NB4 (cell line): Measurements from ENCODE around the gene UBAP1L.

Experiments
- DNase-seq: peaks from one replicate; pipeline ENCODE4 v3.0.0; 2010; ENCODE audit warnings: low read depth
- H3K4me3 ChIP-seq: one replicate; pipeline ENCODE4 v1.5.1; 2011; ENCODE audit warnings: mild to moderate bottlenecking, low read depth, low read length, moderate library complexity
- MYC ChIP-seq: IDR thresholded peaks from 2 replicates; pipeline ENCODE4 v1.6.1; 2011; ENCODE audit warnings: low read depth, low read length
- POLR2A ChIP-seq: IDR thresholded peaks from 2 replicates; pipeline ENCODE4 v1.6.1; 2011; ENCODE audit warnings: mild to moderate bottlenecking; ENCODE audit not compliant: insufficient read length; ENCODE audit errors: extremely low read depth
- TF ChIP-seq, protein P1 (sequence below): IDR thresholded peaks from 2 replicates; pipeline ENCODE4 v1.6.1; 2011; ENCODE audit warnings: low read depth, low read length
- TF ChIP-seq, protein P2 (sequence below): IDR thresholded peaks from one replicate; pipeline ENCODE4 v1.5.1; 2012; ENCODE audit warnings: low read depth, low read length

The UBAP1L gene

DNA sequence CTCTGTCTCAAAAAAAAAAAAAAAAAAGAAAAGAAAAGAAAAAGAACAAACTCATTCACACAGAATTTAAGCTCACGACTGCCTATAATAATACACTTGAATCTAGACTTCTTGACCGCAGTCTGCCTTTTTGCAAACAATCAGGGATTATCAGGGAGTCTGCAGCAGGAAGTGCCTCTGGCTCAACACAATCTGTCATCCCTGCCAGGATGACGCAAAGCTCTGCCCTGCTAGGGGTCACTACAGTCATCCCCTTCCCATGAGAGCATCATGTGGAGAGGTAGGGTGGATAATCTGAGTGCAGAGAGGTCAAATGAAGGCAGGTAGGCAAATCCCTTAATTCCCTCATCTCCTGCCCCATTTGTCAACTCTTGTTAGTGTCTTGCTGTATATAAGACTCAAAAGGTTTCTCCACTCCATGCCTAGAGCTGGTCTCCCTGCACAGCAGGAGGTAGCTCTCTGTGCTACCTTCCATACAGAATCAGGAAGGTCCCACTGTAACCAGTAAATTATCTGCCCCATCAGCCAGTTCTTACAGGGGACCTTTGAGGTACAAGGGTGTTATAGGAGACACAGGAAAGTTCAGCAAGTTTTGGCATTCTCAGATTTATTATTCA is 4.2 kb downstream of the UBAP1L start:
- H3K4me3 ChIP-seq, result no peak overlapping the region
- TF ChIP-seq POLR2A (no peak), MYC (no peak)
- TF ChIP-seq, protein P1, sequence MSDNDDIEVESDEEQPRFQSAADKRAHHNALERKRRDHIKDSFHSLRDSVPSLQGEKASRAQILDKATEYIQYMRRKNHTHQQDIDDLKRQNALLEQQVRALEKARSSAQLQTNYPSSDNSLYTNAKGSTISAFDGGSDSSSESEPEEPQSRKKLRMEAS, result no peak
- TF ChIP-seq, protein P2, sequence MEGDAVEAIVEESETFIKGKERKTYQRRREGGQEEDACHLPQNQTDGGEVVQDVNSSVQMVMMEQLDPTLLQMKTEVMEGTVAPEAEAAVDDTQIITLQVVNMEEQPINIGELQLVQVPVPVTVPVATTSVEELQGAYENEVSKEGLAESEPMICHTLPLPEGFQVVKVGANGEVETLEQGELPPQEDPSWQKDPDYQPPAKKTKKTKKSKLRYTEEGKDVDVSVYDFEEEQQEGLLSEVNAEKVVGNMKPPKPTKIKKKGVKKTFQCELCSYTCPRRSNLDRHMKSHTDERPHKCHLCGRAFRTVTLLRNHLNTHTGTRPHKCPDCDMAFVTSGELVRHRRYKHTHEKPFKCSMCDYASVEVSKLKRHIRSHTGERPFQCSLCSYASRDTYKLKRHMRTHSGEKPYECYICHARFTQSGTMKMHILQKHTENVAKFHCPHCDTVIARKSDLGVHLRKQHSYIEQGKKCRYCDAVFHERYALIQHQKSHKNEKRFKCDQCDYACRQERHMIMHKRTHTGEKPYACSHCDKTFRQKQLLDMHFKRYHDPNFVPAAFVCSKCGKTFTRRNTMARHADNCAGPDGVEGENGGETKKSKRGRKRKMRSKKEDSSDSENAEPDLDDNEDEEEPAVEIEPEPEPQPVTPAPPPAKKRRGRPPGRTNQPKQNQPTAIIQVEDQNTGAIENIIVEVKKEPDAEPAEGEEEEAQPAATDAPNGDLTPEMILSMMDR, result no peak
- DNase-seq, result peak; percentile 34

DNA sequence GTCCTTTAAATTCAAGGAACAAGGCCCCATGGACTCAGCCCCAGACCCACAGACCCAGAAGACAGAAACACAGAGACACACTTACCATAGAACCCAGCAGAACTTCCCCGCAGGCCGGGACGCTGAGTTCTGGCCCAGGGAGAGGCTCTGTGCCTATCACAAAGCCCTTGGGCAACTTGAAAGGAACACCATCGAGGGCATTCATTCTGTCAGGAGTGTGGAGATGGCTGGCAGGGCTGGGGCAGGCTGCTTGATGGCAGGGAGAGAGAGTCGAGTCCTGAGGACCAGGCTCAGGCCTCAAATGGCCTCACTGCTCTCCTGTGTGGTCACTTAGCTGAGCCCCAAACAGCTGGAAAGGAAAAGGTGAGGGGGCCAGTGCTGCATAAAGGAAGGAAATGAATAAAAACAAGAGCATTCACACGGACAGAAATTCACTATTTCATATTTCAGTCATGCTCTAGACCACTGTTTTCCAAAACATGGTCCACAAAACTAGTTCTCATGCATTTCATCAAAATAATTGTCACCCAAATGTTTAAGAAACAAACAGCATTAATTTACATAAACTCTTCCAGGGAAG is 8.9 kb downstream of the UBAP1L start:
- TF ChIP-seq POLR2A, result no peak
- TF ChIP-seq, protein P2, result no peak
- TF ChIP-seq, protein P1, result no peak
- no peak for TF ChIP-seq MYC
- no peak overlapping the region for H3K4me3 ChIP-seq
- DNase-seq, result no peak

DNA sequence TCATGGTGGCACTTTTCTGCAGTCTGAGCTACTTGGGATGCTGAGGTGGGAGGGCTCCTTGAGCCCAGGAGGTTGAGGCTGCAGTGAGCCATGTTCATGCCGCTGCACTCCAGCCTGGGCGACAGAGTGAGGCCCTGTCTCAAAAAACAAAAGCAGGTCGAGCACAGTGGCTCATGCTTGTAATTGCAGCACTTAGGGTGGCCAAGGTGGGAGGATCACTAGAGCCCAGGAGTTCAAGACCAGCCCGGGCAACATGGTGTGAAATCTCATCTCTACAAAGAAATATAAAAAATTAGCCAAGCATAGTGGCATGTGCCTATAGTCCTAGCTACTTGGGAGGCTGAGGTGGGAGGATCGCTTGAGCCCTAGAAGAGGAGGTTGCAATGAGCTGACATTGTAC is 10.0 kb downstream of the UBAP1L start:
- no peak for DNase-seq
- TF ChIP-seq POLR2A (no peak), MYC (no peak)
- TF ChIP-seq, protein P2, result no peak
- TF ChIP-seq, protein P1, result no peak
- no peak overlapping the region for H3K4me3 ChIP-seq

DNA sequence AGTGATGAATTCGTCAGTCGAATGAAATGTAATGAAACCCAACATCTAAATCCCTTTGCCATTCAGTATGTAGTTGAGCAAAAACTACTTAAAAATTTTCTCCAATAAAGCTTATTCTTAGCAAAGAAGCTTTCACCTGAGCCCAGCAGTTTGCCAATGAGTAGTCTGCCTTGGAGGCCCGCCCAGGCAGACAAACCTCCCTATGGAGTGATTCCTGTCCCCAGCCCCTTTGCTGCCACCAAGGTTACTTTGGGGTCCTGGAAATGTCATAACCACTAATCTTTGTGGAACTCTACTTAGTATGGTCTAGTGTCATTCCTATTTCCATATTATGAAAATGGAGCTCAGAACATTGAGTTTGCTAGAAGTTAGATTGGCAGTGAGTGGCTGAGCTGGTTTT is 12.1 kb downstream of the UBAP1L start:
- H3K4me3 ChIP-seq, result no peak overlapping the region
- DNase-seq, result no peak
- TF ChIP-seq, protein P2, result no peak
- TF ChIP-seq MYC, result no peak

DNA sequence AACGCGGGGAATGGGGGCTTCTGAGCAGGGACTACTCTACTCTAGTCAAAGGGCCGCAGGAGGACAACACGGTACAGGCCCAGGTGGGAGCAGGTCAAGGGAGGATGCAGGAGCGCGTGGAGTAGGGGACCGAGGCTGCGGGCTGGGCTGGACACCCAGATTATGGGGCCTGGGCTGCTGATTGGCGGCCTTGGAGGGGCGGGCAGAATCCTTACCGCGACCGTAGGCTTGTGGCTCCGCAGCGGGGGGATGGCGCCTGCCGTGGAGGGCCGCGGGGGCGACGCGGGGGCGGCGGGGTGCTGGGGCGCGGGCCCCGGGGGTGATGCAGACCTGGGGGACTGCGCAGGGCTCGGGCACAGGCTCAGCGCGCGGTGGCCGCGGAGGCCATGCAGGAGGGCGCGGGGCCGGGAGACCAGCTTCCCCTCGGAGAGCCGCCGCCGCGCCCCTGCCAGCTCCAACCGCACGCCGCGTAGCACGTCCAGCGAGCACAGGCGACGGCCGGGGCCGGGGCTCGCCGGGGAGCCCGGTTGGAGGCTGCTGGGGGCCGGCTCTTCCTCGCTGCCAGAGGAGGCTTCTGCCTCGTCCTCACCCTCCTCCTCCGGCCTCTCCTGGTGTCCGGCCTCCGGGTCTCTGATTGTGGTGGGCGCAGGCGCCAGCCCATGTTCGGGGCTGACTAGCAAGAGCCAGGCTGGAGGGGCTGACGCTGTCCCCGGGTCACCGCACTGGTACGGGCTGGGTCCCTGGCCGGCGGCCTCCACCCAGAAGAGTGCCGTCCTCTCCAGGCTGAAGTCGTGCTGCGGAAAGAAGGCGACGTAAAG is 12.9 kb downstream of the UBAP1L start:
- no peak overlapping the region for H3K4me3 ChIP-seq
- no peak for TF ChIP-seq MYC
- TF ChIP-seq, protein P1, result no peak
- TF ChIP-seq POLR2A, result no peak
- TF ChIP-seq, protein P2, result no peak
- no peak for DNase-seq
